Measurements from ENCODE around the gene MVB12B.

- TF ChIP-seq EZH2 (IDR thresholded peaks at IDR 0.05; ENCODE audit: low read length, missing control alignments) (no peak), CTCF (conservative IDR thresholded peaks at IDR 0.05 in 1 of 2, IDR thresholded peaks at IDR 0.05 in 1 of 2; ENCODE audit: low read depth in 1 of 2, low read length in 2 of 2) (no peak)
These were observed 184.8 kb downstream of the MVB12B start for GRCh38 chr9:126511411-126511810.

Data from fibroblast of lung (primary cell).